DOHH2 (cell line): ENCODE measurements around the gene DOK6.

Experiments used
- EZH2phosphoT487 ChIP-seq: fragments of 200-600 bp; sonication (generic); IDR thresholded peaks from 2 replicates; pipeline ENCODE4 v1.6.1; 2017; ENCODE audit warnings: borderline replicate concordance, mild to moderate bottlenecking, antibody characterized with exemption, low read length, moderate library complexity, mixed read lengths
- TF ChIP-seq, protein P1 (sequence below): fragments of 200-600 bp; sonication (generic); IDR thresholded peaks from one replicate; pipeline ENCODE4 v1.5.1; 2014; ENCODE audit warnings: antibody characterized with exemption, mild to moderate bottlenecking, low read depth, low read length; ENCODE audit not compliant: poor library complexity, severe bottlenecking

DNA sequence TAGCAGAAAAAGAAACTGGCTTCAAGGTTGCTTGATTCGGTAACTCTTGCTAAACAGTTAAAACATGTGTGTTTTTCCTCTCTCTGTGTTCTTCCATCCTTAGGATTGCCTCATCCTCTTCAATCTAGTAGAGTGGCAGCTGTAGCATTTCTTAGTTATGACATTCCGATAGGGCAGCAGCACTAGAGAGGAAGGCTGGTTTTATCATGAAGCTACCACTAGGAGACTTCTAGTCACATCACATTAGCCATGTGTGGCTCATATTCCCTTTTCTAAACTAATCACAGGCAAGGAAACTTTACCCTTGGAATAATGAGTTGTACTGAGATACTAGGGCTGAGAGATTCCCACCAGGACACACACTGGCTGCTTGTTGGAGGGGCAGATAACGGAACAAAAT, 187.6 kb downstream of the DOK6 start:
- TF ChIP-seq, protein P1, sequence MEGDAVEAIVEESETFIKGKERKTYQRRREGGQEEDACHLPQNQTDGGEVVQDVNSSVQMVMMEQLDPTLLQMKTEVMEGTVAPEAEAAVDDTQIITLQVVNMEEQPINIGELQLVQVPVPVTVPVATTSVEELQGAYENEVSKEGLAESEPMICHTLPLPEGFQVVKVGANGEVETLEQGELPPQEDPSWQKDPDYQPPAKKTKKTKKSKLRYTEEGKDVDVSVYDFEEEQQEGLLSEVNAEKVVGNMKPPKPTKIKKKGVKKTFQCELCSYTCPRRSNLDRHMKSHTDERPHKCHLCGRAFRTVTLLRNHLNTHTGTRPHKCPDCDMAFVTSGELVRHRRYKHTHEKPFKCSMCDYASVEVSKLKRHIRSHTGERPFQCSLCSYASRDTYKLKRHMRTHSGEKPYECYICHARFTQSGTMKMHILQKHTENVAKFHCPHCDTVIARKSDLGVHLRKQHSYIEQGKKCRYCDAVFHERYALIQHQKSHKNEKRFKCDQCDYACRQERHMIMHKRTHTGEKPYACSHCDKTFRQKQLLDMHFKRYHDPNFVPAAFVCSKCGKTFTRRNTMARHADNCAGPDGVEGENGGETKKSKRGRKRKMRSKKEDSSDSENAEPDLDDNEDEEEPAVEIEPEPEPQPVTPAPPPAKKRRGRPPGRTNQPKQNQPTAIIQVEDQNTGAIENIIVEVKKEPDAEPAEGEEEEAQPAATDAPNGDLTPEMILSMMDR: no peak
- no peak for TF ChIP-seq EZH2phosphoT487
